Cardiac muscle cell (in vitro differentiated cells and primary cell): ENCODE measurements around the gene ABHD1. TPM values are rescaled to one million over a fixed set of nuclear protein-coding genes. Genes with fewer than 3 reads are reported as not detected.

Experiments used
- DNase-seq, 2 donors: peaks; one replicate each; pipeline versions ENCODE4 v3.0.0 to v3.0.0-alpha.2; 2010 to 2017; ENCODE audit warnings: low read depth in 1 of 2, low spot score in 1 of 2
- H3K27ac ChIP-seq: fragments of 200-600 bp; sonication (generic); 2 replicates; pipeline ENCODE4 v1.5.1; 2016
- H3K27me3 ChIP-seq: fragments of 200-600 bp; sonication (generic); 2 replicates; pipeline ENCODE4 v1.6.0; 2016; ENCODE audit warnings: control low read depth
- H3K36me3 ChIP-seq: fragments of 200-600 bp; sonication (generic); 2 replicates; pipeline ENCODE4 v1.5.1; 2016; ENCODE audit warnings: control low read depth
- H3K4me1 ChIP-seq: fragments of 200-600 bp; sonication (generic); 2 replicates; pipeline ENCODE4 v1.8.1; 2017; ENCODE audit warnings: low read depth, mild to moderate bottlenecking, mixed run types
- H3K4me3 ChIP-seq: fragments of 200-600 bp; sonication (generic); 2 replicates; pipeline ENCODE4 v1.5.1; 2016; ENCODE audit warnings: mild to moderate bottlenecking
- H3K9me3 ChIP-seq: fragments of 200-600 bp; sonication (generic); 2 replicates; pipeline ENCODE4 v1.5.1; 2017; ENCODE audit warnings: low read depth, mild to moderate bottlenecking, control low read depth
- CTCF ChIP-seq: IDR thresholded peaks from 2 replicates; pipeline ENCODE4 v1.5.1; 2012; ENCODE audit warnings: low read depth, mild to moderate bottlenecking, low read length
- polyA plus RNA-seq: library from polyadenylated mRNA; unstranded; fragments of >200 nt; fragmentation: Nextera tagmentation; extraction: Ambion mirVana; gene quantifications from 2 replicates; pipeline ENCODE4 v1.2.1, GENCODE V29; 2016
- total RNA-seq: library from RNA; depleted of rRNA; stranded (reverse); fragments of >200 nt; gene quantifications from 2 replicates; pipeline ENCODE4 v1.2.3, GENCODE V29; 2016

The ABHD1 gene
- total and polyA plus RNA-seq, 2 experiments from 2014 or later: 0.27 to 2.0 TPM

DNA sequence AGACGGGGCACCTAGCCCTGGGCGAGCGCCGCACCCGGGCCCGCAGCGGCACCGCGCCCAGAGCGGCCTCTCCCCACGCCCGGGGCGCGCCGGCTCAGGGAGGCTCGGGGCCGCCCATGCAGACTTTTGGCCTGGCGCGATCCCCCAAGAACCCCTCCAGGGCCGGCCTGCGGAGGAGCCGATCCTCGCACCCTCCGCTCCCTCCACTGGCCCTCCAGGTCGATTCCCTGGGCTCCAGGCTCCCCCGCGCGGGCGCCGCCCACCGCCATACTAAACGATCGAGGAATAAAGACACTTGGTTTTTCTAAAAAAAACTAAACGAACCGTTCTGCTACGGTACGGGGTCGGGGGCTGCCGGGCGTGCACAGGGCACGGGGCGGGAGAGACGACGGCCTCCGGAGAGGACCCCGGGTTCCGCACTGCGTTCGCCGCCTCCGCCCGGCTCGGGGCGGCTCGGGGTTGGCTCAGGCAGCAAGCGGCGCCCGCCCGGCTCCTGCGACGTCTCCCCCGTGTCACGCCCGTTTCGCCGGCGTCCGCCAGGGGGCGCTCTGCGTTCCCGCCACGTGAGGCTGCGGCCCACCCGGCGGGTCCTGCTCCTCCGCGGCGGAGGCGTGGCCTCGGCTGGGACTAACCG lies 37.4 kb upstream of the ABHD1 start:
- peak overlapping the region; percentile 46 for H3K4me3 ChIP-seq
- TF ChIP-seq CTCF: peak; percentile 60
- no peaks in the 10 kb centered on the region for H3K36me3 ChIP-seq
- no peaks in the 10 kb centered on the region for H3K27me3 ChIP-seq
- peak overlapping the region; percentile 61 for H3K27ac ChIP-seq
- H3K4me1 ChIP-seq: peaks cover 16% of the 10 kb centered on the region
- H3K9me3 ChIP-seq: no peaks in the 10 kb centered on the region
- DNase-seq: peak; percentile 95 to 96

GRCh38 chr2:27086724-27087593 lies 36.7 kb upstream of the ABHD1 start, which contains the start of gene KHK:
Gene KHK (plus strand): TSS chr2:27086772. CDS start chr2:27087260, 488 bp downstream.
- TF ChIP-seq CTCF: no peak
- H3K36me3 ChIP-seq: no peaks in the 10 kb centered on the region
- peaks cover 11% of the 10 kb centered on the region for H3K4me1 ChIP-seq
- no peaks in the 10 kb centered on the region for H3K27me3 ChIP-seq
- DNase-seq: peak; percentile 41 to 53
- H3K9me3 ChIP-seq: no peaks in the 10 kb centered on the region
- H3K27ac ChIP-seq: peak within 1 kb of the TSS; percentile 61
- H3K4me3 ChIP-seq: peak within 1 kb of the TSS; percentile 46

DNA sequence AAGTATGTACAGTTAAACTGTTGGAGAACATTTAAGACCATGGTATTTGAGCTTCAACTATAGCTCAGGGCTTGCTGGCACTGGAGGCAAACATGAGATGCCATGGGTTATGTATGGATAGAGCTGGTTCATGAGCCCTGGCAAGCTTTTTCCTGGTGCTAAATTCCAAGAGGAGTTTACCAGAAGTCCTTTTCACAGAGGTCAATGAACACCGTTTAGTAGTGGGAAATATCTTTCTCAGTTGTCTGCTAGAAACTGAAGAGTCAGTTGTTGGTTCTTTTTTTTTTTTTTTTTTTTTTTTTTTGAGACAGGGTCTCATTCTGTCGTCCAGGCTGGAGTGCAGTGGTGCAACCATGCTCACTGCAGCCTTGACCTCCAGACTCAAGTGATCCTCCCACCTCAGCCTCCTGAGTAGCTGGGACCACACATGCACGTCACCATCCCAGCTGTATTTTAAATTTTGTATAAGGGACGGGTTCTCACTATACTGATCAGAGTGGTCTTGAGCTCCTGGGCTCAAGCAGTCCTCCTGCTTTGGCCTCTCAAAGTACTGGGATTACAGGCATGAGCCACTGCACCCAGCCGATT lies 35.7 kb upstream of the ABHD1 start:
- no peak for TF ChIP-seq CTCF
- H3K4me1 ChIP-seq: peaks cover 11% of the 10 kb centered on the region
- H3K27me3 ChIP-seq: no peaks in the 10 kb centered on the region
- H3K27ac ChIP-seq: peak overlapping the region; percentile 20
- H3K4me3 ChIP-seq: no peak overlapping the region
- no peak for DNase-seq
- H3K36me3 ChIP-seq: no peaks in the 10 kb centered on the region
- no peaks in the 10 kb centered on the region for H3K9me3 ChIP-seq

GRCh38 chr2:27088634-27089033 lies 35.0 kb upstream of the ABHD1 start:
- TF ChIP-seq CTCF: no peak
- peak in 1 of 2 donors; percentile 65 for DNase-seq
- H3K4me1 ChIP-seq: peaks cover 11% of the 10 kb centered on the region

GRCh38 chr2:27089111-27089954 lies 34.3 kb upstream of the ABHD1 start:
- H3K36me3 ChIP-seq: no peaks in the 10 kb centered on the region
- H3K27ac ChIP-seq: peak overlapping the region; percentile 20
- H3K9me3 ChIP-seq: no peaks in the 10 kb centered on the region
- H3K4me3 ChIP-seq: no peak overlapping the region
- H3K27me3 ChIP-seq: no peaks in the 10 kb centered on the region
- peaks cover 11% of the 10 kb centered on the region for H3K4me1 ChIP-seq
- TF ChIP-seq CTCF: no peak
- DNase-seq: no peak

More at GRCh38 chr2:27088634-27089033, 35.0 kb upstream of the ABHD1 start:
- H3K4me3 ChIP-seq: no peak overlapping the region
- peak overlapping the region; percentile 20 for H3K27ac ChIP-seq
- no peaks in the 10 kb centered on the region for H3K9me3 ChIP-seq
- H3K36me3 ChIP-seq: no peaks in the 10 kb centered on the region
- no peaks in the 10 kb centered on the region for H3K27me3 ChIP-seq
